HepG2 (cell line): ENCODE results near the gene NAALADL1. TPM values are rescaled to one million over a fixed set of nuclear protein-coding genes. Genes with fewer than 3 reads are reported as not detected.

Experiments used
- ASH2L ChIP-seq: fragments of 300-600, 200-600 bp; sonication (generic); IDR thresholded peaks from 2 replicates; pipeline ENCODE4 v1.7.0; 2017; ENCODE audit warnings: low read depth, mild to moderate bottlenecking, moderate library complexity, mixed read lengths, low read length; ENCODE audit not compliant: insufficient read length
- HNRNPH1 ChIP-seq: fragments of 200-400 bp; formaldehyde crosslinking; optimal IDR thresholded peaks from 2 replicates; pipeline ENCODE3; 2017; ENCODE audit warnings: mild to moderate bottlenecking, low read depth, low read length
- ZHX2 ChIP-seq, 2 experiments: sonication (generic) in 1 of 2; formaldehyde crosslinking in 1 of 2; IDR thresholded peaks; 2 replicates each; pipeline versions ENCODE4 v1.6.1 to v1.9.0; 2014 to 2022; ENCODE audit warnings: antibody characterized with exemption in 1 of 2, borderline replicate concordance in 1 of 2, inconsistent platforms in 1 of 2, low read depth in 1 of 2, missing genetic modification reagents in 1 of 2
- ZNF33A ChIP-seq: sonication (generic); formaldehyde crosslinking; IDR thresholded peaks from 2 replicates; pipeline ENCODE4 v1.5.1; 2020; ENCODE audit warnings: missing genetic modification reagents, mild to moderate bottlenecking, moderate library complexity, borderline replicate concordance
- polyA plus RNA-seq, 8 experiments: library from polyadenylated mRNA; depleted of rRNA in 3 of 8; stranded (reverse) in 7 of 8; unstranded in 1 of 8; fragments of >200 nt; fragmentation: Illumina TruSeq in 4 of 8; extraction: Trizol in 4 of 8; gene quantifications; 2 replicates each; pipeline versions ENCODE4 v1.2.1 to v1.2.3, GENCODE V29; 2011 to 2016; ENCODE audit warnings: low read depth in 4 of 8, missing spikeins in 1 of 8, mixed read lengths in 1 of 8; ENCODE audit not compliant: insufficient read depth in 1 of 8
- total RNA-seq, 5 experiments: library from RNA; depleted of rRNA; stranded (reverse); fragments of >200 nt; fragmentation: Illumina TruSeq; extraction: Trizol; gene quantifications; 2 replicates each; pipeline ENCODE4 v1.2.3, GENCODE V29; 2016; ENCODE audit warnings: low read depth in 1 of 5
- TF ChIP-seq, protein P1 (sequence below): sonication (generic); formaldehyde crosslinking; IDR thresholded peaks from 2 replicates; pipeline ENCODE4 v1.5.0; 2020; ENCODE audit warnings: missing genetic modification reagents
- TF ChIP-seq, protein P2 (sequence below): sonication (generic); formaldehyde crosslinking; IDR thresholded peaks from 2 replicates; pipeline ENCODE4 v1.4.0; 2020; ENCODE audit warnings: missing genetic modification reagents
- TF ChIP-seq, protein P3 (sequence below): sonication (generic); formaldehyde crosslinking; IDR thresholded peaks from 2 replicates; pipeline ENCODE4 v1.4.0; 2020; ENCODE audit warnings: missing genetic modification reagents, borderline replicate concordance
- TF ChIP-seq, protein P4 (sequence below): sonication (generic); formaldehyde crosslinking; IDR thresholded peaks from 2 replicates; pipeline ENCODE4 v1.4.0; 2020; ENCODE audit warnings: missing genetic modification reagents

The NAALADL1 gene
- total and polyA plus RNA-seq, 2 of the 13 experiments (the other 11 are each of a cell fraction or from before 2014, with no cell fraction given), result 9.3 to 33.9 TPM

DNA sequence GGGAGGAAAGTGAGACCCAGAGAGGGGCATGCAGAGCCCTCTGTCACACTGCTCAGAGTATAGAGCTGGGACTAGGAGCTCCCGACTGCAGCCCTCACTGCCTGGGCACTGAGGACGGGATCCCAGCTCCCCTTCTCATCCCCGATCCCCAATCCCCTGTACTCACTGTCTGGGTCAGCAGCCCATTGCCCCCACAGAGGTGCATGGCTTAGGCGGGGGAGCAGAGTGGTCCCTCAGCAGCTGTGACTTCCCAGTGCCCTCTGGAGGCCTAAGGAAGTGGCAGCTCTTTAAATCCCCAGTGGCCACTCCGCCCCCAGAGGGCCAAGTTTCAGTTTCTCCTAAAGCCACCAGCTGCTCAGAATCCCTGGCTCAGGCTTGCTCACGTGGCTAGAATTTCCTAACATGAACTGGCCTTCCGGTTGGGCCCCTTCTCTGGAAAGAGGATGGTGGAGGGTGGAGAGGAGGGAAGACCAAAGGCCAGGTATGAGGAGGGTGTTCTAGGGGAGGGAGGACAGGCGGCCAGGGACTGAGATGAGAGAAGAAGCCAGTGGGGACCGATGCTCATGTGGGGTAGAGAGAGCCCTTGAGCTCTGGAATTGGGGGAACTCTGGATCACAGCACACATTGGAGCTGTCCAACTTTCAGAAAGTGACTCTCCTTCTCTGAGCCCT is 61.5 kb downstream of the NAALADL1 start, which contains the start of gene BATF2 (continued):
- no peak for TF ChIP-seq HNRNPH1
- TF ChIP-seq, protein P1, sequence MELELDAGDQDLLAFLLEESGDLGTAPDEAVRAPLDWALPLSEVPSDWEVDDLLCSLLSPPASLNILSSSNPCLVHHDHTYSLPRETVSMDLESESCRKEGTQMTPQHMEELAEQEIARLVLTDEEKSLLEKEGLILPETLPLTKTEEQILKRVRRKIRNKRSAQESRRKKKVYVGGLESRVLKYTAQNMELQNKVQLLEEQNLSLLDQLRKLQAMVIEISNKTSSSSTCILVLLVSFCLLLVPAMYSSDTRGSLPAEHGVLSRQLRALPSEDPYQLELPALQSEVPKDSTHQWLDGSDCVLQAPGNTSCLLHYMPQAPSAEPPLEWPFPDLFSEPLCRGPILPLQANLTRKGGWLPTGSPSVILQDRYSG, result no peak
- TF ChIP-seq, protein P2, sequence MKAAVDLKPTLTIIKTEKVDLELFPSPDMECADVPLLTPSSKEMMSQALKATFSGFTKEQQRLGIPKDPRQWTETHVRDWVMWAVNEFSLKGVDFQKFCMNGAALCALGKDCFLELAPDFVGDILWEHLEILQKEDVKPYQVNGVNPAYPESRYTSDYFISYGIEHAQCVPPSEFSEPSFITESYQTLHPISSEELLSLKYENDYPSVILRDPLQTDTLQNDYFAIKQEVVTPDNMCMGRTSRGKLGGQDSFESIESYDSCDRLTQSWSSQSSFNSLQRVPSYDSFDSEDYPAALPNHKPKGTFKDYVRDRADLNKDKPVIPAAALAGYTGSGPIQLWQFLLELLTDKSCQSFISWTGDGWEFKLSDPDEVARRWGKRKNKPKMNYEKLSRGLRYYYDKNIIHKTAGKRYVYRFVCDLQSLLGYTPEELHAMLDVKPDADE (CRISPR knock-in tag), result no peak
- TF ChIP-seq ASH2L, result peak; percentile 48
- TF ChIP-seq, protein P3, sequence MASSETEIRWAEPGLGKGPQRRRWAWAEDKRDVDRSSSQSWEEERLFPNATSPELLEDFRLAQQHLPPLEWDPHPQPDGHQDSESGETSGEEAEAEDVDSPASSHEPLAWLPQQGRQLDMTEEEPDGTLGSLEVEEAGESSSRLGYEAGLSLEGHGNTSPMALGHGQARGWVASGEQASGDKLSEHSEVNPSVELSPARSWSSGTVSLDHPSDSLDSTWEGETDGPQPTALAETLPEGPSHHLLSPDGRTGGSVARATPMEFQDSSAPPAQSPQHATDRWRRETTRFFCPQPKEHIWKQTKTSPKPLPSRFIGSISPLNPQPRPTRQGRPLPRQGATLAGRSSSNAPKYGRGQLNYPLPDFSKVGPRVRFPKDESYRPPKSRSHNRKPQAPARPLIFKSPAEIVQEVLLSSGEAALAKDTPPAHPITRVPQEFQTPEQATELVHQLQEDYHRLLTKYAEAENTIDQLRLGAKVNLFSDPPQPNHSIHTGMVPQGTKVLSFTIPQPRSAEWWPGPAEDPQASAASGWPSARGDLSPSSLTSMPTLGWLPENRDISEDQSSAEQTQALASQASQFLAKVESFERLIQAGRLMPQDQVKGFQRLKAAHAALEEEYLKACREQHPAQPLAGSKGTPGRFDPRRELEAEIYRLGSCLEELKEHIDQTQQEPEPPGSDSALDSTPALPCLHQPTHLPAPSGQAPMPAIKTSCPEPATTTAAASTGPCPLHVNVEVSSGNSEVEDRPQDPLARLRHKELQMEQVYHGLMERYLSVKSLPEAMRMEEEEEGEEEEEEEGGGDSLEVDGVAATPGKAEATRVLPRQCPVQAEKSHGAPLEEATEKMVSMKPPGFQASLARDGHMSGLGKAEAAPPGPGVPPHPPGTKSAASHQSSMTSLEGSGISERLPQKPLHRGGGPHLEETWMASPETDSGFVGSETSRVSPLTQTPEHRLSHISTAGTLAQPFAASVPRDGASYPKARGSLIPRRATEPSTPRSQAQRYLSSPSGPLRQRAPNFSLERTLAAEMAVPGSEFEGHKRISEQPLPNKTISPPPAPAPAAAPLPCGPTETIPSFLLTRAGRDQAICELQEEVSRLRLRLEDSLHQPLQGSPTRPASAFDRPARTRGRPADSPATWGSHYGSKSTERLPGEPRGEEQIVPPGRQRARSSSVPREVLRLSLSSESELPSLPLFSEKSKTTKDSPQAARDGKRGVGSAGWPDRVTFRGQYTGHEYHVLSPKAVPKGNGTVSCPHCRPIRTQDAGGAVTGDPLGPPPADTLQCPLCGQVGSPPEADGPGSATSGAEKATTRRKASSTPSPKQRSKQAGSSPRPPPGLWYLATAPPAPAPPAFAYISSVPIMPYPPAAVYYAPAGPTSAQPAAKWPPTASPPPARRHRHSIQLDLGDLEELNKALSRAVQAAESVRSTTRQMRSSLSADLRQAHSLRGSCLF (CRISPR knock-in tag), result no peak
- TF ChIP-seq, protein P4, sequence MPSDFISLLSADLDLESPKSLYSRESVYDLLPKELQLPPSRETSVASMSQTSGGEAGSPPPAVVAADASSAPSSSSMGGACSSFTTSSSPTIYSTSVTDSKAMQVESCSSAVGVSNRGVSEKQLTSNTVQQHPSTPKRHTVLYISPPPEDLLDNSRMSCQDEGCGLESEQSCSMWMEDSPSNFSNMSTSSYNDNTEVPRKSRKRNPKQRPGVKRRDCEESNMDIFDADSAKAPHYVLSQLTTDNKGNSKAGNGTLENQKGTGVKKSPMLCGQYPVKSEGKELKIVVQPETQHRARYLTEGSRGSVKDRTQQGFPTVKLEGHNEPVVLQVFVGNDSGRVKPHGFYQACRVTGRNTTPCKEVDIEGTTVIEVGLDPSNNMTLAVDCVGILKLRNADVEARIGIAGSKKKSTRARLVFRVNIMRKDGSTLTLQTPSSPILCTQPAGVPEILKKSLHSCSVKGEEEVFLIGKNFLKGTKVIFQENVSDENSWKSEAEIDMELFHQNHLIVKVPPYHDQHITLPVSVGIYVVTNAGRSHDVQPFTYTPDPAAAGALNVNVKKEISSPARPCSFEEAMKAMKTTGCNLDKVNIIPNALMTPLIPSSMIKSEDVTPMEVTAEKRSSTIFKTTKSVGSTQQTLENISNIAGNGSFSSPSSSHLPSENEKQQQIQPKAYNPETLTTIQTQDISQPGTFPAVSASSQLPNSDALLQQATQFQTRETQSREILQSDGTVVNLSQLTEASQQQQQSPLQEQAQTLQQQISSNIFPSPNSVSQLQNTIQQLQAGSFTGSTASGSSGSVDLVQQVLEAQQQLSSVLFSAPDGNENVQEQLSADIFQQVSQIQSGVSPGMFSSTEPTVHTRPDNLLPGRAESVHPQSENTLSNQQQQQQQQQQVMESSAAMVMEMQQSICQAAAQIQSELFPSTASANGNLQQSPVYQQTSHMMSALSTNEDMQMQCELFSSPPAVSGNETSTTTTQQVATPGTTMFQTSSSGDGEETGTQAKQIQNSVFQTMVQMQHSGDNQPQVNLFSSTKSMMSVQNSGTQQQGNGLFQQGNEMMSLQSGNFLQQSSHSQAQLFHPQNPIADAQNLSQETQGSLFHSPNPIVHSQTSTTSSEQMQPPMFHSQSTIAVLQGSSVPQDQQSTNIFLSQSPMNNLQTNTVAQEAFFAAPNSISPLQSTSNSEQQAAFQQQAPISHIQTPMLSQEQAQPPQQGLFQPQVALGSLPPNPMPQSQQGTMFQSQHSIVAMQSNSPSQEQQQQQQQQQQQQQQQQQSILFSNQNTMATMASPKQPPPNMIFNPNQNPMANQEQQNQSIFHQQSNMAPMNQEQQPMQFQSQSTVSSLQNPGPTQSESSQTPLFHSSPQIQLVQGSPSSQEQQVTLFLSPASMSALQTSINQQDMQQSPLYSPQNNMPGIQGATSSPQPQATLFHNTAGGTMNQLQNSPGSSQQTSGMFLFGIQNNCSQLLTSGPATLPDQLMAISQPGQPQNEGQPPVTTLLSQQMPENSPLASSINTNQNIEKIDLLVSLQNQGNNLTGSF (CRISPR knock-in tag), result no peak
- TF ChIP-seq ZNF33A (CRISPR knock-in tag), result no peak
- TF ChIP-seq ZHX2 (IDR thresholded peaks at IDR 0.05; ENCODE audit: low read depth), result no peak
- TF ChIP-seq ZHX2 (CRISPR knock-in tag; IDR thresholded peaks at IDR 0.05; ENCODE audit: borderline replicate concordance), result no peak
